Spinal cord (tissue), 10 donors: ENCODE results near the gene SMYD3. TPM values are rescaled to one million over a fixed set of nuclear protein-coding genes. Genes with fewer than 3 reads are reported as not detected.

Source experiments
- DNase-seq, 6 donors: peaks; one replicate each; pipeline versions ENCODE4 v3.0.0 to v3.0.0-alpha.2; 2013 to 2015; ENCODE audit warnings: low spot score in 6 of 6, low read depth in 4 of 6
- H3K27ac ChIP-seq: one replicate; pipeline ENCODE4 v1.5.1; 2013; ENCODE audit warnings: low read depth, low read length, control low read depth
- H3K27me3 ChIP-seq: one replicate; pipeline ENCODE4 v1.6.1; 2013; ENCODE audit warnings: low read length; ENCODE audit not compliant: control insufficient read depth, insufficient read depth
- H3K36me3 ChIP-seq: one replicate; pipeline ENCODE4 v1.6.1; 2013; ENCODE audit warnings: low read length; ENCODE audit not compliant: control insufficient read depth, insufficient read depth
- H3K4me1 ChIP-seq: one replicate; pipeline ENCODE4 v1.6.1; 2013; ENCODE audit warnings: low read length; ENCODE audit not compliant: control insufficient read depth, insufficient read depth
- H3K4me3 ChIP-seq: one replicate; pipeline ENCODE4 v1.5.1; 2013; ENCODE audit warnings: low read depth, low read length, control low read depth
- H3K9me3 ChIP-seq: one replicate; pipeline ENCODE4 v1.6.1; 2013; ENCODE audit warnings: low read length; ENCODE audit not compliant: control insufficient read depth, insufficient read depth
- WGBS: methylation state at CpG from one replicate; pipeline ENCODE4 v1.1.5; 2013; ENCODE audit warnings: missing lambda C conversion rate; ENCODE audit not compliant: insufficient coverage; 5-methylcytosine and 5-hydroxymethylcytosine counted together
- polyA plus RNA-seq, 2 donors: library from polyadenylated mRNA; unstranded; fragments of 120-200 nt; gene quantifications; one replicate each; pipeline ENCODE4 v1.2.1, GENCODE V29; 2013; ENCODE audit not compliant: insufficient read length in 2 of 2
- total RNA-seq, 2 donors: library from RNA; depleted of rRNA in 1 of 2; stranded (reverse); fragments of 120-200 nt in 1 of 2; fragments of >200 nt in 1 of 2; gene quantifications; one replicate each; pipeline versions ENCODE4 v1.2.3 to v1.2.4, GENCODE V29; 2013 to 2014
- donor health status: healthy.

The SMYD3 gene
- total and polyA plus RNA-seq, 4 donors = 37.5 to 54.4 (median 49.4) TPM

GRCh38 chr1:245807954-245808719 lies 698.9 kb downstream of the SMYD3 start:
- Histone ChIP-seq H3K4me1 (peaks cover 13% of the 10 kb centered on the region), H3K36me3 (no peaks in the 10 kb centered on the region), H3K9me3 (no peaks in the 10 kb centered on the region), H3K4me3 (no peak overlapping the region), H3K27ac (no peak overlapping the region), H3K27me3 (no peaks in the 10 kb centered on the region)
- 80% methylated on average over 1 of the region's 7 CpGs for WGBS
- DNase-seq = peak in 2 of 6 donors; percentile 9 to 86

DNA sequence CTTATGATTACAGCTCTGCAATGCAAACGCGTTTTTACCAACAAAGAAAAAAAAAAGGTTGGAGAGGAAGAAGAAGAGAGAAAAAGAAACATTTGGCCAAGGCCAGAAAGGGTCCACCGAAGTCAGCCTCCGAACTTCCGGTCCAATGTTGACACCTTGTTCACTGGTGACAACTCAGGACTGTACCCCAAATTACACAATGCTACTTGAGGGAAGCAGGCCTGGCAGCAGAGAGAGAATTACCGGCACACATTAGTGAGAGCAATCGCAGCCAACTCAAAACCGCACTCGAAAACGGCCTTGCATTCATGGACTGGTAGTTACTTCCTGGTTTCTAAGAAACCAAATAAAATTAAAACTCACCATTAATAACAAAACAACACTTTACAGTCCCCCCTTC lies 699.8 kb downstream of the SMYD3 start:
- peak in 3 of 6 donors; percentile 6 to 70 (median 28) for DNase-seq
- no peaks in the 10 kb centered on the region for H3K9me3 ChIP-seq
- 51% methylated on average over 8 of the region's 10 CpGs for WGBS
- no peak overlapping the region for H3K4me3 ChIP-seq
- peaks cover 13% of the 10 kb centered on the region for H3K4me1 ChIP-seq
- H3K27me3 ChIP-seq = no peaks in the 10 kb centered on the region
- no peak overlapping the region for H3K27ac ChIP-seq
- no peaks in the 10 kb centered on the region for H3K36me3 ChIP-seq

DNA sequence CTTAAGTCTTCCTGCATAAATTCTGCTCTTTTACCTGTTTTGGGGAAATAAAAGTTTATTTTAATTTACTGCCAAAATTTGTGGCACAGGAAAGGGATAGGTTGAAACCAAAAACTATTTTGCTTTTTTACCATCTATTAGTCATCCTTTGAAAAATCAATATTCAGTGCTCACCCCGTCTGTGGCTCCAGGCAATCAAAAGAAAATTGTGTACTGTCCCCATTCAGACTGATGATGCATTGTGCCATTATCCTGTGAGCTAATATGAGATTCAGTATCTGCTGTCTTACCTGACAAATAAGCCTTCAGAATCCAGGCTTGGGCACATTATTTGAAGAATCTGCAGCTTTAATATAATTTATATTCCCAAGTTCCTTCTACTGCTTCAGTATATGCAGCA lies 701.5 kb downstream of the SMYD3 start:
- Histone ChIP-seq H3K27ac (no peak overlapping the region), H3K4me1 (peaks cover 10% of the 10 kb centered on the region), H3K4me3 (no peak overlapping the region), H3K36me3 (no peaks in the 10 kb centered on the region), H3K9me3 (no peaks in the 10 kb centered on the region), H3K27me3 (no peaks in the 10 kb centered on the region)
- peak in 1 of 6 donors; percentile 71 for DNase-seq
- WGBS = no CpG with 5 or more reads among the region's 1 CpG

GRCh38 chr1:245804696-245805095 lies 702.4 kb downstream of the SMYD3 start:
- H3K27ac ChIP-seq = no peak overlapping the region
- no peaks in the 10 kb centered on the region for H3K36me3 ChIP-seq
- DNase-seq = no peak
- H3K9me3 ChIP-seq = no peaks in the 10 kb centered on the region
- no peaks in the 10 kb centered on the region for H3K27me3 ChIP-seq
- WGBS = 93% methylated on average over 3 of the region's 4 CpGs
- H3K4me1 ChIP-seq = peaks cover 10% of the 10 kb centered on the region
- no peak overlapping the region for H3K4me3 ChIP-seq

DNA sequence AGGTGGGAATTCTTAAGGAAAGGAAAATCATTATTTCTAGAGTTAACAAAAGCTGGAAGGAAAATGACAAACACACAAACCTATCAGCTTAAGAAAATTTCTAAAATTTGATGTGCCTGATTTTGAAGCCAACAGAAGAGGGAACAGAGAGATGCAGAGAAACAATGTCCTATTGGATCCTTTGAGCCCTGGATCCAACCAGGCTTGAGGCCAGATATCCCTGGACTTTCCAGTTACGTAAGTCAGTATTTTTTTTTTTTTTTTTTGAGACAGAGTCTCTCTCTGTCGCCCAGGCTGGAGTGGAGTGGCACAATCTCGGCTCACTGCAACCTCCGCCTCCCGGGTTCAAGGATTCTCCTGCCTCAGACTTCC lies 703.4 kb downstream of the SMYD3 start:
- H3K4me3 ChIP-seq = no peak overlapping the region
- no peaks in the 10 kb centered on the region for H3K27me3 ChIP-seq
- H3K9me3 ChIP-seq = no peaks in the 10 kb centered on the region
- peaks cover 10% of the 10 kb centered on the region for H3K4me1 ChIP-seq
- 91% methylated on average over 5 of the region's 5 CpGs for WGBS
- no peaks in the 10 kb centered on the region for H3K36me3 ChIP-seq
- H3K27ac ChIP-seq = no peak overlapping the region
- no peak for DNase-seq

DNA sequence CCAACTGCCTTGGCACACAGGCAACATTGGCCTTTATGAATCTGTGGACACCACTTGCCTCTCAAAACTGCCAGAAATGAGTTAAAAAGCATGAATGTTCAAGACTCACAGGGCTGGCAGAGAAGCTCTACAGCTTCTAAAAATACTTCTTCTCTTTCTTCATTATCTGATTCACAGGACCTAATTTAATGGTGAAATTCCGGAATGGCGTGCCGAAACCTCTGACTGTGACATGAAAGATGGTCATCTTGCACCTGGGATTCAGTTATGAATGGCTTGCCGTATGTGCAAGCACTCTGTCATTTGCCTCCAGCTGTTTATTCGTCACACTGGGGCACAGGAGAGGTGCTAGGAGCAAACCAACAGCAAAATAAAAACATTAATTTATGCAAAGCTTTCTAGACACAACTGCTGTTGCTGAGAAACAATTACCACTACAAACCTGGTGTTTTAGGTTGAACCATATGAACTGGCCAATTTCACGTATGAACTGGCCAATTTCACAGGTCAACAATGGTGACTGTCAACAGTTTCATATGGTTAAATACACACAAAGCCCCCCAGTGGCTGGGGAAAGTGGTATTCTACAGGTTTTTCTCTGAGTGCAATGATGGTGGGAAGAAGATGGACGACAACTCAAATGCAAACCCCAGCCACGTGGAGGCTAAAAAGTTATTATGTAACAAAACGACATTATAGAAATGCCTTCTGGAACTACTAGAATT lies 704.0 kb downstream of the SMYD3 start:
- peak in 1 of 6 donors; percentile 49 for DNase-seq
- Histone ChIP-seq H3K9me3 (no peaks in the 10 kb centered on the region), H3K4me3 (no peak overlapping the region), H3K36me3 (no peaks in the 10 kb centered on the region), H3K27ac (no peak overlapping the region), H3K27me3 (no peaks in the 10 kb centered on the region), H3K4me1 (peaks cover 7% of the 10 kb centered on the region)
- 58% methylated on average over 5 of the region's 9 CpGs for WGBS

DNA sequence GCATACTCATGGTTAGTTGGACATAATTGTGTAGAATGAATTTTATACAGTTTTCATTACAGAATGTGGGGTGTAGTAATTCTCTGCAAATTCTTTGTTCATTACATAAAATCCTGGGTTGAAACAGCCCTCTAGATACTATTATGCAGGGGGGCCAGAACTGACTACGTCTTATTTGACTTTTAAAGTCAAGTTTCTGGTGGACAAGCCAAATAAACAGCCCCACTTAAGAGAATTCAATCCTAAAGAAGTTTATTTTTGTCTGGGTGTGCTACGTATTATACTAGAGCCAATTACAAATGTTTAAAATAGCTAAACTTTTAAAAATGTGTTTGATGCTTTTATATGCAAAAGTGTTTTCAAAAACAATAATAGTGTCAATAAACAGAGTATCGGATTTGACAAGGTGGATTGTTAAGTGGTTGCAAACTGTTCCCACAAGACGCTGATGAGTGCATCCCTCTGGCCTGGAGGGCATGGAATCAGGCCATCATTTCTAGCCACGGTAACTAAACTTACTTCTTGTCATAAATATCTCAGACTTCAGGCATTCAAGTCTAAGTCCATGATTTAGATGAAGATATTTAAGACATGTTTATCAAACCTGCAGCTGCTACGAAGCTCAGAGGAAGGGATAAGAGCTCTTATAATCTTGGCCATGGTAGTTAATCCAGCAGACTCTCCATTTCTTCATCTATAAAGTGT lies 706.0 kb downstream of the SMYD3 start:
- WGBS = no CpG with 5 or more reads among the region's 6 CpGs
- Histone ChIP-seq H3K4me1 (no peaks in the 10 kb centered on the region), H3K9me3 (no peaks in the 10 kb centered on the region), H3K4me3 (no peak overlapping the region), H3K36me3 (no peaks in the 10 kb centered on the region), H3K27me3 (no peaks in the 10 kb centered on the region), H3K27ac (no peak overlapping the region)
- DNase-seq = no peak

GRCh38 chr1:245798349-245798711 lies 708.7 kb downstream of the SMYD3 start:
- Histone ChIP-seq H3K4me3 (no peak overlapping the region), H3K27ac (no peak overlapping the region), H3K4me1 (no peaks in the 10 kb centered on the region), H3K27me3 (no peaks in the 10 kb centered on the region), H3K9me3 (no peaks in the 10 kb centered on the region), H3K36me3 (no peaks in the 10 kb centered on the region)
- no peak for DNase-seq
- 81% methylated on average over 3 of the region's 5 CpGs for WGBS

- H3K27me3 ChIP-seq = no peaks in the 10 kb centered on the region
- H3K36me3 ChIP-seq = no peaks in the 10 kb centered on the region
- no peak for DNase-seq
- WGBS = 57% methylated on average over 5 of the region's 14 CpGs
- H3K9me3 ChIP-seq = no peaks in the 10 kb centered on the region
- no peak overlapping the region for H3K4me3 ChIP-seq
- no peaks in the 10 kb centered on the region for H3K4me1 ChIP-seq
- H3K27ac ChIP-seq = no peak overlapping the region
Observed at GRCh38 chr1:245797592-245798348, 709.3 kb downstream of the SMYD3 start.
